ENCODE measurements around the gene CCNT2. TPM values are rescaled to one million over a fixed set of nuclear protein-coding genes. Genes with fewer than 3 reads are reported as not detected.
"Not testable (repeated sequence)": the region's sequence is repeated elsewhere in the genome, so short reads cannot be mapped to it uniquely, and the experiment has no call there.

Gene CCNT2
- 26.4 and 29.0 TPM in 2 replicates for total RNA-seq (2014; rRNA removed; shearing (Covaris generic))
- 32.9 and 56.4 TPM in 2 replicates for polyA plus RNA-seq (2014; cell fraction: nucleus; rRNA removed)

- peak; percentile 100 for DNase-seq (ENCODE audit: extremely low read depth, low read depth)
Observed at GRCh38 chr2:134918526-134919340, at the start of gene CCNT2. Gene CCNT2 (plus strand): TSS chr2:134918822. CDS start chr2:134918855, 33 bp downstream.

GRCh38 chr2:134869946-134870736 is 48.5 kb upstream of the CCNT2 start:
- no peak for DNase-seq (ENCODE audit: extremely low read depth, low read depth)

GRCh38 chr2:134873152-134873551 is 45.5 kb upstream of the CCNT2 start:
- DNase-seq (ENCODE audit: extremely low read depth, low read depth), result no peak

GRCh38 chr2:134875309-134875708 is 43.3 kb upstream of the CCNT2 start:
- no peak for DNase-seq (ENCODE audit: extremely low read depth, low read depth)

GRCh38 chr2:134882773-134883172 is 35.8 kb upstream of the CCNT2 start:
- DNase-seq (ENCODE audit: extremely low read depth, low read depth), result no peak

- no peak for DNase-seq (ENCODE audit: extremely low read depth, low read depth)
Observed at GRCh38 chr2:134883552-134884293, 34.9 kb upstream of the CCNT2 start.

GRCh38 chr2:134884435-134884834 is 34.2 kb upstream of the CCNT2 start:
- DNase-seq (ENCODE audit: extremely low read depth, low read depth), result no peak

GRCh38 chr2:134892282-134893035 is 26.2 kb upstream of the CCNT2 start:
- no peak for DNase-seq (ENCODE audit: extremely low read depth, low read depth)

- no peak for DNase-seq (ENCODE audit: extremely low read depth, low read depth)
Observed at GRCh38 chr2:134897932-134898331, 20.7 kb upstream of the CCNT2 start.

- DNase-seq (ENCODE audit: extremely low read depth, low read depth), result no peak
Observed at GRCh38 chr2:134899204-134899603, 19.4 kb upstream of the CCNT2 start.

GRCh38 chr2:134900151-134900550 is 18.5 kb upstream of the CCNT2 start:
- no peak for DNase-seq (ENCODE audit: extremely low read depth, low read depth)

- DNase-seq (ENCODE audit: extremely low read depth, low read depth), result not testable (repeated sequence)
Observed at GRCh38 chr2:134903701-134904100, 14.9 kb upstream of the CCNT2 start.

- no peak for DNase-seq (ENCODE audit: extremely low read depth, low read depth)
Observed at GRCh38 chr2:134905168-134905567, 13.5 kb upstream of the CCNT2 start.

GRCh38 chr2:134906726-134907125 is 11.9 kb upstream of the CCNT2 start:
- no peak for DNase-seq (ENCODE audit: extremely low read depth, low read depth)

GRCh38 chr2:134907441-134908116 is 11.0 kb upstream of the CCNT2 start:
- not testable (repeated sequence) for DNase-seq (ENCODE audit: extremely low read depth, low read depth)

- DNase-seq (ENCODE audit: extremely low read depth, low read depth), result no peak
Observed at GRCh38 chr2:134910763-134911399, 7.7 kb upstream of the CCNT2 start.

- DNase-seq (ENCODE audit: extremely low read depth, low read depth), result no peak
Observed at GRCh38 chr2:134911400-134911785, 7.2 kb upstream of the CCNT2 start.

- no peak for DNase-seq (ENCODE audit: extremely low read depth, low read depth)
Observed at GRCh38 chr2:134912361-134912760, 6.3 kb upstream of the CCNT2 start.

- DNase-seq (ENCODE audit: extremely low read depth, low read depth), result no peak
Observed at GRCh38 chr2:134917360-134917865, 1.2 kb upstream of the CCNT2 start.
